ENCODE measurements around the gene NAV2.
"Not testable (repeated sequence)": the region's sequence is repeated elsewhere in the genome, so short reads cannot be mapped to it uniquely, and the experiment has no call there.

Gene NAV2

GRCh38 chr11:20067665-20068064, 355.0 kb downstream of the NAV2 start:
- DNase-seq = no peak

- DNase-seq = no peak
These were observed 356.1 kb downstream of the NAV2 start for GRCh38 chr11:20068691-20069090.

- no peak for DNase-seq
These were observed 357.8 kb downstream of the NAV2 start for GRCh38 chr11:20070459-20070858.

- no peak for DNase-seq
These were observed 363.0 kb downstream of the NAV2 start for GRCh38 chr11:20075627-20076026.

GRCh38 chr11:20078846-20079245, 366.2 kb downstream of the NAV2 start:
- no peak for DNase-seq

GRCh38 chr11:20080032-20080685, 367.5 kb downstream of the NAV2 start:
- DNase-seq = no peak

GRCh38 chr11:20081336-20081735, 368.7 kb downstream of the NAV2 start:
- no peak for DNase-seq

GRCh38 chr11:20083877-20084276, 371.2 kb downstream of the NAV2 start:
- DNase-seq = not testable (repeated sequence)

GRCh38 chr11:20084921-20085814, 372.5 kb downstream of the NAV2 start:
- DNase-seq = no peak

GRCh38 chr11:20085918-20086317, 373.3 kb downstream of the NAV2 start:
- DNase-seq = no peak

- DNase-seq = no peak
These were observed 374.5 kb downstream of the NAV2 start for GRCh38 chr11:20087118-20087521.

- DNase-seq = no peak
These were observed 376.0 kb downstream of the NAV2 start for GRCh38 chr11:20088397-20089225.

GRCh38 chr11:20089367-20089766, 376.7 kb downstream of the NAV2 start:
- no peak for DNase-seq

GRCh38 chr11:20089796-20090653, 377.4 kb downstream of the NAV2 start:
- DNase-seq = no peak

GRCh38 chr11:20090654-20091374, 378.2 kb downstream of the NAV2 start:
- no peak for DNase-seq

- DNase-seq = no peak
These were observed 381.1 kb downstream of the NAV2 start for GRCh38 chr11:20093775-20094174.

GRCh38 chr11:20095189-20095588, 382.6 kb downstream of the NAV2 start:
- no peak for DNase-seq

GRCh38 chr11:20097319-20098221, 384.9 kb downstream of the NAV2 start:
- no peak for DNase-seq

GRCh38 chr11:20099527-20099926, 386.9 kb downstream of the NAV2 start:
- no peak for DNase-seq

GRCh38 chr11:20102397-20102796, 389.8 kb downstream of the NAV2 start:
- no peak for DNase-seq

- DNase-seq = no peak
These were observed 390.6 kb downstream of the NAV2 start for GRCh38 chr11:20103281-20103680.

Data from stimulated activated CD4-positive, alpha-beta T cell treated with anti-CD3 and anti-CD28 coated beads, Interleukin-4, amount 100 ng/mL, for 1 hour (primary cell).